Endothelial cell of umbilical vein (primary cell): ENCODE measurements around the gene BTN2A1. TPM values are rescaled to one million over a fixed set of nuclear protein-coding genes. Genes with fewer than 3 reads are reported as not detected.

Experiments used
- BruUV-seq: library from RNA; stranded (reverse); fragments of 400-500 nt; replicated peaks from 2 replicates; lab custom pipeline; 2021; lab: Mats Ljungman, UMichigan
- CTCF ChIA-PET: fragments of 300-600, 350-600 bp; sonication (Branson Sonifier 250); formaldehyde crosslinking; loops from one replicate; lab custom pipeline; 2021; ENCODE audit warnings: antibody characterized with exemption, inconsistent platforms; lab: Charles Lee
- POLR2A ChIA-PET: fragments of 300-600, 350-600 bp; sonication (Branson Sonifier 250); formaldehyde crosslinking; loops from one replicate; lab custom pipeline; 2021; ENCODE audit warnings: antibody characterized with exemption, inconsistent platforms; lab: Charles Lee
- DNase-seq: peaks from one replicate; pipeline ENCODE4 v3.0.0-alpha.2; 2011; ENCODE audit warnings: low read depth, low spot score
- FAIRE-seq: peaks from 2 replicates; lab custom pipeline; 2011; peaks lifted over from hg19 to GRCh38; lab: Jason Lieb, UNC
- H2AFZ ChIP-seq: 2 replicates; pipeline ENCODE4 v1.6.0; 2012; ENCODE audit warnings: low read depth, low read length, control low read depth, inconsistent platforms
- H3K27ac ChIP-seq: 2 replicates; pipeline ENCODE4 v1.5.1; 2011; ENCODE audit warnings: low read depth, mild to moderate bottlenecking, control low read depth, low read length, moderate library complexity; ENCODE audit not compliant: insufficient read depth
- H3K27me3 ChIP-seq, 2 experiments: 2 replicates each; pipeline versions ENCODE4 v1.6.0 to v1.6.1; 2011; ENCODE audit warnings: low read length in 2 of 2, mixed read lengths in 1 of 2; ENCODE audit not compliant: control insufficient read depth in 2 of 2, insufficient read depth in 2 of 2
- H3K36me3 ChIP-seq, 2 experiments: 2 replicates in 1 of 2; 3 replicates in 1 of 2; pipeline ENCODE4 v1.5.1; 2011; ENCODE audit warnings: low read length in 2 of 2, mild to moderate bottlenecking in 1 of 2, moderate library complexity in 1 of 2; ENCODE audit not compliant: control insufficient read depth in 2 of 2, insufficient read depth in 2 of 2; ENCODE audit errors: extremely low read depth in 1 of 2
- H3K4me1 ChIP-seq: 3 replicates; pipeline ENCODE4 v1.5.1; 2011; ENCODE audit warnings: mild to moderate bottlenecking, low read length; ENCODE audit not compliant: control insufficient read depth, insufficient read depth; ENCODE audit errors: extremely low read depth
- H3K4me2 ChIP-seq: 2 replicates; pipeline ENCODE4 v1.6.1; 2011; ENCODE audit warnings: low read length, control low read depth, mixed read lengths; ENCODE audit not compliant: insufficient read depth
- H3K4me3 ChIP-seq, 3 experiments: fragments of 200-600 bp in 1 of 3; sonication (generic), shearing (Covaris generic) in 1 of 3; replicated peaks in 1 of 3; 2 replicates each; pipeline ENCODE4 v1.5.1; 2011 to 2016; ENCODE audit warnings: control low read depth in 3 of 3, low read length in 3 of 3, mild to moderate bottlenecking in 2 of 3, inconsistent platforms in 1 of 3, low read depth in 1 of 3, moderate library complexity in 1 of 3; ENCODE audit not compliant: insufficient read depth in 1 of 3
- H3K79me2 ChIP-seq: 2 replicates; pipeline ENCODE4 v1.6.0; 2012; ENCODE audit warnings: low read length, inconsistent platforms; ENCODE audit not compliant: control insufficient read depth, insufficient read depth
- H3K9ac ChIP-seq: replicated peaks from 2 replicates; pipeline ENCODE3; 2011; ENCODE audit warnings: low read length, control low read depth; ENCODE audit not compliant: insufficient read depth; ENCODE audit errors: extremely low read depth
- H3K9me1 ChIP-seq: replicated peaks from 3 replicates; pipeline ENCODE4 v1.6.0; 2011; ENCODE audit warnings: mild to moderate bottlenecking, low read length; ENCODE audit not compliant: control insufficient read depth, insufficient read depth; ENCODE audit errors: extremely low read depth
- H3K9me3 ChIP-seq: replicated peaks from 2 replicates; pipeline ENCODE4 v1.5.1; 2012; ENCODE audit warnings: low read length, inconsistent platforms; ENCODE audit not compliant: control insufficient read depth, insufficient read depth
- H4K20me1 ChIP-seq: replicated peaks from 2 replicates; pipeline ENCODE3; 2011; ENCODE audit warnings: mild to moderate bottlenecking, low read length; ENCODE audit not compliant: control insufficient read depth, insufficient read depth; ENCODE audit errors: extremely low read depth
- EZH2 ChIP-seq: IDR thresholded peaks from 2 replicates; pipeline ENCODE4 v1.6.1; 2012; ENCODE audit warnings: borderline replicate concordance, low read depth, mild to moderate bottlenecking, moderate library complexity, low read length, inconsistent platforms; ENCODE audit not compliant: severe bottlenecking
- FOS ChIP-seq: IDR thresholded peaks from 2 replicates; pipeline ENCODE4 v1.6.1; 2011; ENCODE audit warnings: mild to moderate bottlenecking, low read length, moderate library complexity, borderline replicate concordance; ENCODE audit not compliant: insufficient read depth
- GATA2 ChIP-seq: IDR thresholded peaks from 2 replicates; pipeline ENCODE4 v1.7.0; 2011; ENCODE audit warnings: low read depth, mild to moderate bottlenecking, moderate library complexity, mixed read lengths, low read length; ENCODE audit not compliant: insufficient read length, insufficient read depth
- JUN ChIP-seq: IDR thresholded peaks from 2 replicates; pipeline ENCODE4 v1.6.1; 2011; ENCODE audit warnings: borderline replicate concordance, low read depth; ENCODE audit not compliant: insufficient read length, insufficient read depth
- MYC ChIP-seq: IDR thresholded peaks from one replicate; pipeline ENCODE4 v1.6.1; 2011; ENCODE audit warnings: mild to moderate bottlenecking, low read depth, low read length
- POLR2A ChIP-seq: IDR thresholded peaks from 2 replicates; pipeline ENCODE4 v1.6.1; 2012; ENCODE audit warnings: low read depth, mild to moderate bottlenecking, control low read depth, low read length
- POLR2AphosphoS5 ChIP-seq: IDR thresholded peaks from 2 replicates; pipeline ENCODE4 v1.6.1; 2012; ENCODE audit warnings: low read depth, mild to moderate bottlenecking, control low read depth, low read length, moderate library complexity; ENCODE audit not compliant: insufficient read depth
- dilution Hi-C: fragments of 300-500 bp; cut with MboI; formaldehyde crosslinking; loops from one replicate; pipeline ENCODE4 v1.15.0; 2019; ENCODE audit warnings: low sequenced_read_pairs; ENCODE audit not compliant: extremely low pct_ligation_motif_present
- intact Hi-C: fragments of 100-400 bp; cut with micrococcal nuclease; formaldehyde crosslinking; loops from one replicate; pipeline ENCODE4 v1.10.0; 2022
- polyA plus RNA-seq, 4 experiments: library from polyadenylated mRNA; depleted of rRNA in 3 of 4; stranded (reverse) in 3 of 4; unstranded in 1 of 4; fragments of >200 nt; gene quantifications; 2 replicates each; pipeline versions ENCODE4 v1.2.1 to v1.2.3, GENCODE V29; 2011 to 2012; ENCODE audit warnings: missing spikeins in 1 of 4
- total RNA-seq: library from RNA; stranded (reverse); gene quantifications from 2 replicates; pipeline ENCODE4 v1.2.3, GENCODE V29; 2021
- TF ChIP-seq, protein P1 (sequence below): IDR thresholded peaks from 2 replicates; pipeline ENCODE4 v1.6.1; 2011; ENCODE audit not compliant: insufficient read depth, insufficient read length
- TF ChIP-seq, protein P2 (sequence below), 2 donors: IDR thresholded peaks; 1 replicate in 1 of 2; 2 replicates in 1 of 2; pipeline ENCODE4 v1.5.1; 2011; ENCODE audit warnings: low read length in 2 of 2, mild to moderate bottlenecking in 2 of 2, moderate library complexity in 2 of 2, control low read depth in 1 of 2, inconsistent platforms in 1 of 2, low read depth in 1 of 2; ENCODE audit not compliant: insufficient read depth in 1 of 2; ENCODE audit errors: extremely low read depth in 1 of 2

BTN2A1 gene
- total and polyA plus RNA-seq, 2 donors (not counting 3 experiments of a cell fraction or from before 2014, with no cell fraction given): 25.1 to 31.9 TPM

DNA sequence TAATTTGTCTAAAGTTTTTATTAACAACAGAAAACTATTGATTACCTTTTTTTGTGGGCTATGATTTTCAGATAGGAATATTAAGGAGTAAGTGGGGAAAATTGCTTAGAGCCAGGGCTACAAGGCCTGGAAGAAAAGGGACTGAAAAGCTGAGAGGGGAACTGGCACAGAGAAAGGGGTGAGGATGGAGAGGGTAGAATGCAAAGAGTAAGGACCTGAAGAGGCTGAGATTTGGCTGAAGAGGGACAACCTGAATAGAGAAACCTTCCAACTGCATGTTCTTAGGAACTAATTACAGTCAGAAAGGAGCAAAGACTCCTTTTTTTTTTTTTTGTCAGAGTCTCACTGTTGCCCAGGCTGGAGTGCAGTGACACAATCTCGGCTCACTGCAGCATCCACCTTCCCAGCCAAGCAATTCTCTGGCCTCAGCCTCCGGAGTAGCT is 16.7 kb downstream of the BTN2A1 start:
- DNase-seq: no peak
- FAIRE-seq: no peak
- Histone ChIP-seq H2AFZ (peak overlapping the region; percentile 1), H3K9me3 (no peaks in the 10 kb centered on the region), H3K79me2 (no peaks in the 10 kb centered on the region), H3K4me3 (peak overlapping the region; percentile 28 to 73 (median 39)), H3K9me1 (no peaks in the 10 kb centered on the region), H3K36me3 (no peaks in the 10 kb centered on the region), H3K4me2 (peak overlapping the region; percentile 97), H3K27ac (peak overlapping the region; percentile 90), H3K4me1 (peaks cover 23% of the 10 kb centered on the region), H3K27me3 (no peaks in the 10 kb centered on the region), H3K9ac (peak overlapping the region; percentile 90), H4K20me1 (no peaks in the 10 kb centered on the region)
- TSS peak; percentile 68 for BruUV-seq
- intact Hi-C loops: loop anchor here (1.0 to 2.0 kb wide), 5 partner anchors 14 to 64 kb away; partner anchors contain the start of genes BTN2A1 and HMGN4
- CTCF ChIA-PET: interaction anchor here (0.7 to 1.8 kb wide), 10 partner anchors 9 to 135 kb away, joined by 3 to 12 read pairs (median 4); no protein-coding TSS in a partner anchor
- dilution Hi-C loops: no loop called here
- POLR2A ChIA-PET: interaction anchor here (0.8 to 1.2 kb wide), 4 partner anchors 21 to 59 kb away, joined by 3 to 4 read pairs (median 4); no protein-coding TSS in a partner anchor
- TF ChIP-seq FOS (no peak), GATA2 (no peak), POLR2AphosphoS5 (no peak), JUN (no peak), MYC (no peak), POLR2A (no peak), EZH2 (no peak)
- TF ChIP-seq, protein P1, sequence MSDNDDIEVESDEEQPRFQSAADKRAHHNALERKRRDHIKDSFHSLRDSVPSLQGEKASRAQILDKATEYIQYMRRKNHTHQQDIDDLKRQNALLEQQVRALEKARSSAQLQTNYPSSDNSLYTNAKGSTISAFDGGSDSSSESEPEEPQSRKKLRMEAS: no peak
- TF ChIP-seq, protein P2, sequence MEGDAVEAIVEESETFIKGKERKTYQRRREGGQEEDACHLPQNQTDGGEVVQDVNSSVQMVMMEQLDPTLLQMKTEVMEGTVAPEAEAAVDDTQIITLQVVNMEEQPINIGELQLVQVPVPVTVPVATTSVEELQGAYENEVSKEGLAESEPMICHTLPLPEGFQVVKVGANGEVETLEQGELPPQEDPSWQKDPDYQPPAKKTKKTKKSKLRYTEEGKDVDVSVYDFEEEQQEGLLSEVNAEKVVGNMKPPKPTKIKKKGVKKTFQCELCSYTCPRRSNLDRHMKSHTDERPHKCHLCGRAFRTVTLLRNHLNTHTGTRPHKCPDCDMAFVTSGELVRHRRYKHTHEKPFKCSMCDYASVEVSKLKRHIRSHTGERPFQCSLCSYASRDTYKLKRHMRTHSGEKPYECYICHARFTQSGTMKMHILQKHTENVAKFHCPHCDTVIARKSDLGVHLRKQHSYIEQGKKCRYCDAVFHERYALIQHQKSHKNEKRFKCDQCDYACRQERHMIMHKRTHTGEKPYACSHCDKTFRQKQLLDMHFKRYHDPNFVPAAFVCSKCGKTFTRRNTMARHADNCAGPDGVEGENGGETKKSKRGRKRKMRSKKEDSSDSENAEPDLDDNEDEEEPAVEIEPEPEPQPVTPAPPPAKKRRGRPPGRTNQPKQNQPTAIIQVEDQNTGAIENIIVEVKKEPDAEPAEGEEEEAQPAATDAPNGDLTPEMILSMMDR (IDR thresholded peaks at IDR 0.05; ENCODE audit: extremely low read depth in 1 of 2, insufficient read depth in 1 of 2, low read depth in 1 of 2, low read length in 2 of 2): no peak
